IPS-NIHi7 (cell line): ENCODE measurements around the gene NDUFS2.

Source experiments
- DNase-seq: peaks from one replicate; pipeline ENCODE4 v3.0.0; 2012; ENCODE audit warnings: mixed read lengths; ENCODE audit errors: extremely low spot score

NDUFS2 gene

DNA sequence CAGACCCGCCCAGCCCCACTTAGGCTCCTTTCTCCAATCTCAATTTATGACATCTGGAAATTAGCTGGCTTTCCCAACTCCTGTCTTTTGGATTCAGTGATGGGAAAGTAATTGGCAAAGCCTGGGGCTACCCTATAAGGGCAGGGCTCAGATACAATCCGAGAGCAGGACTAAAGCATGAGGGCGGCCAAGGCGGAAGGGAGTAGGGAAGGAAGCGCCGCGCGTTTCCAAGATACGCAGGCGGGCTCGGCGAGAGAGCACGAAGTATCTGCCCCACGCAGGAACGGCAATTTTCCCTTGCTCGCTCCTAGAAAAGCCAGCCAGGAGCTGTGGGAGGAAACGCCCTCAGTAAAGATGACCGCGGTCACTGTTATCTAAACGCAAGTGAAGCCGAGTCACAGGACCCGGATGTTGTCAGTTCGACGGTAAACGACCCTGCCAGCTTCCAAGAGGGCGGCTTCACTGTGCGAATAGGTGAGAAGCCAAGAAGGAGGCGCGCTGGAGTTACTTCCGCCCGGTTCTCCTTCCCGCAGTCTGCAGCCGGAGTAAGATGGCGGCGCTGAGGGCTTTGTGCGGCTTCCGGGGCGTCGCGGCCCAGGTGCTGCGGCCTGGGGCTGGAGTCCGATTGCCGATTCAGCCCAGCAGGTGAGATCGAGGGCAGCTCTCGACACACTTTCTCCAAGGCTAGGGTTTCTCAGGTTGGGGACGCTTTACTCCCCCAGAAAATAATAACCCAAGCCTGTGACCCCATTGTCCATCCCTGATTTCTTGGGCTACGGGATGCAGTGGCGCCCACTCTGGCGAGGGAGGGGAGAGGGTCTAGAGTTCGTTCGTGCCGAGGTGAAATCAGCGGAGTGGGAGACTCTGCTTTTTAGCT lies at the start of gene NDUFS2:
NDUFS2 (plus strand) TSS at position 532 of the 877 bp plus-strand sequence; CDS start at position 551, 19 bp downstream.
- DNase-seq = peak; percentile 92

- DNase-seq = no peak
Measured at GRCh38 chr1:161153176-161153575, 49.0 kb upstream of the NDUFS2 start.

DNA sequence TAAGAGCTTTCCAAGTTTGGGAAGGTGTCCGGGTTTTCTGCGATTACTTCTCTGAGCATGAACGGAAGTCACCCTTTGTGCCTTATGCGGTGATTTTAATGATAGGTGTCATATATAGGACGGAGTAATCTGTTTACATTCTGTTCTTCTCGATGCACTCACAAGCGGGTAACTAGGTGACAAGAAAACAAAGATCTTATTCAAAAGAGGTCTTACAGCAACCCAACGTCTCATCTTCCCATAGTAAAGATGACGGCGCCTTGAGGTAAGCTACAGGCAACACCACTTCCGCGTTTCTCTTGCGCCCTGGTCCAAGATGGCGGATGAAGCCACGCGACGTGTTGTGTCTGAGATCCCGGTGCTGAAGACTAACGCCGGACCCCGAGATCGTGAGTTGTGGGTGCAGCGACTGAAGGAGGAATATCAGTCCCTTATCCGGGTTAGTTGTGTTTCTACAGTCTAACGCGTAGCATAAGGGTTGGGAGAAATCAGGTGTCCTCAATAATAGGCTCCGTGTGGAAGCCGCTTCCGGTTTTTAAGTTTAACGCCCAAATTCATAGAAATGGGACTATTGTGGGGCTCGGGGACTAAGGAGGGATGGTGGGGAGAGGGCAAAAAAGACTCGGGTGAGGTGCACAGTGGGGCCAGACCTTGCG lies 48.4 kb upstream of the NDUFS2 start, which contains the start of gene UFC1:
UFC1 (plus strand) TSS at position 297 of the 656 bp plus-strand sequence; CDS start at position 317, 20 bp downstream.
- peak; percentile 79 for DNase-seq

- DNase-seq = no peak
Measured at GRCh38 chr1:161157867-161158266, 44.3 kb upstream of the NDUFS2 start.

DNA sequence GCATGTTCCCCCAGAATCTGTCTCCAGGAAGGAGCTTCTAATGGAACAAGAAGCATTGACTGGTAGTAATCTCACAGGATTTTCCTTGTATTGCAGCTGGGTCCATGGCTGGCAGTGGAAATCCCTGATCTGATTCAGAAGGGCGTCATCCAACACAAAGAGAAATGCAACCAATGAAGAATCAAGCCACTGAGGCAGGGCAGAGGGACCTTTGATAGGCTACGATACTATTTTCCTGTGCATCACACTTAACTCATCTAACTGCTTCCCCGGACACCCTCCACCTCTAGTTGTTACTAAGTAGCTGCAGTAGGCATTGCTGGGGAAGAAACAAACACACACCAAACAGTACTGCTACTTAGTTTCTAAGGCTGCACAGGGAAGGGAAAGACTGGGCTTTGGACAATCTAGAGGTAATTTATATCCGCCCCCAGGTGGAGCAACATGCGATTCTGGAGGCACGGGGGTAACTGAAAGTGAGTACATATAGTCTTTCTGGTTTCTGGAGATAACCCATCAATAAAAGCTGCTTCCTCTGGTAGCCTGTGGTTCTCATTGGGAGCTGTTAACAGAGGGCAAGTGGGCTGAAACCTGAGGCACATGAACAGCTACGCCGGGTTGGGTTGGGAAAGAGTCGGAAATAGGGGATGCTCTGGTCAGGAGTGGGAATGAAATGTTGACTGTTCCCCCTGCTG lies 43.7 kb upstream of the NDUFS2 start:
- DNase-seq = no peak

GRCh38 chr1:161159087-161159912 lies 42.9 kb upstream of the NDUFS2 start, which contains the start of gene USP21:
TSS of gene USP21 (plus strand) at chr1:161159500. CDS start at chr1:161160641, 1,141 bp downstream.
- DNase-seq = peak; percentile 97

- no peak for DNase-seq
Measured at GRCh38 chr1:161159913-161160243, 42.3 kb upstream of the NDUFS2 start.

DNA sequence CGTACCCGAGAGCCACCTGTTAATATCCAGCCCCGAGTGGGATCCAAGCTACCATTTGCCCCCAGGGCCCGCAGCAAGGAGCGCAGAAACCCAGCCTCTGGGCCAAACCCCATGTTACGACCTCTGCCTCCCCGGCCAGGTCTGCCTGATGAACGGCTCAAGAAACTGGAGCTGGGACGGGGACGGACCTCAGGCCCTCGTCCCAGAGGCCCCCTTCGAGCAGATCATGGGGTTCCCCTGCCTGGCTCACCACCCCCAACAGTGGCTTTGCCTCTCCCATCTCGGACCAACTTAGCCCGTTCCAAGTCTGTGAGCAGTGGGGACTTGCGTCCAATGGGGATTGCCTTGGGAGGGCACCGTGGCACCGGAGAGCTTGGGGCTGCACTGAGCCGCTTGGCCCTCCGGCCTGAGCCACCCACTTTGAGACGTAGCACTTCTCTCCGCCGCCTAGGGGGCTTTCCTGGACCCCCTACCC lies 41.5 kb upstream of the NDUFS2 start:
- DNase-seq = no peak

GRCh38 chr1:161161652-161162051 lies 40.5 kb upstream of the NDUFS2 start:
- no peak for DNase-seq

- DNase-seq = no peak
Measured at GRCh38 chr1:161162052-161162451, 40.1 kb upstream of the NDUFS2 start.

- DNase-seq = no peak
Measured at GRCh38 chr1:161162806-161163205, 39.4 kb upstream of the NDUFS2 start.

DNA sequence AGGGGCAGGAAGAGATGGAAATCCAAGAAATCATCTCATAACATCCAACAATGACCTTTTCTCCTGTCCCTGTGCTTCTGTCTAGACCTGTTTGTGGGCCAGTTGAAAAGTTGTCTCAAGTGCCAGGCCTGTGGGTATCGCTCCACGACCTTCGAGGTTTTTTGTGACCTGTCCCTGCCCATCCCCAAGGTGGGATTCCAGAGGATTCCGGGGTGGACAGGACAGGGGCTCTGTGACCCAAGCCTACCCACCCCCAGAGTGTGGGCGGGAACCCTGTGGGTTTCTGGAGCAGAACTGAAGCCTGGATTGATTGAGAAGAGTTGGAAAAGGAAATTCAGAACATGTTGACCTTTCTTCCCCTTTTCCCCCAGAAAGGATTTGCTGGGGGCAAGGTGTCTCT lies 38.4 kb upstream of the NDUFS2 start:
- DNase-seq = no peak

GRCh38 chr1:161164901-161165610 lies 37.1 kb upstream of the NDUFS2 start:
- DNase-seq = no peak

- DNase-seq = peak; percentile 93
Measured at GRCh38 chr1:161165742-161166668, 36.2 kb upstream of the NDUFS2 start, which contains the start of gene PPOX. TSS of gene PPOX (plus strand) at chr1:161166426. CDS start at chr1:161166848, 422 bp downstream.

DNA sequence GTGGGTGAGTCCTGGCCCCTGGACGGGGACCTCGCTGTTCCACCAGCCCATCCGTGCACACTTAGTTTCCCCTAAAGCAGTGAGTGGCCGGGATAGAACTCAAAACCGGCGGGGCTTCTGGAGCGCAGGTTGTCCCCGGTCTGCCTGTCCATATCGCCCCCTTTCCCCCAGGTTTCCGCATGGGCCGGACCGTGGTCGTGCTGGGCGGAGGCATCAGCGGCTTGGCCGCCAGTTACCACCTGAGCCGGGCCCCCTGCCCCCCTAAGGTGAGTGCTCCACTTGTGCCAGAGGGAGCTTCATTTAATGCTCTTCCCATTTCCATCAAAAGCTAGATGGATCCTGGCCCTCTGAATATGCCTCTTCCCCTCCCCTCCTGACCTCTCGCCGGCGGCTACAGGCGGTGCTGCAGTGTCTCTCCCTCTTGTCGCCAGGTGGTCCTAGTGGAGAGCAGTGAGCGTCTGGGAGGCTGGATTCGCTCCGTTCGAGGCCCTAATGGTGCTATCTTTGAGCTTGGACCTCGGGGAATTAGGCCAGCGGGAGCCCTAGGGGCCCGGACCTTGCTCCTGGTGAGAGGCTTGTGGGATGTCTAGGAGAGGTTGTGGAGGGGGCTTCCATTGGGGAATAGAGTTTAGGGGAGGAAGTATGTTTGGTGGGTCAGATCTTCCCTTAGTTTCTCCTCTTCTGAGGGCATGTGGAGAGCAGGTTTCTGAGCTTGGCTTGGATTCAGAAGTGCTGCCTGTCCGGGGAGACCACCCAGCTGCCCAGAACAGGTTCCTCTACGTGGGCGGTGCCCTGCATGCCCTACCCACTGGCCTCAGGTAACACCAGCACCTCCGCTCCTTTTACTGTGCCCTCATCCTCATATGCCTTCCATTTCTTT lies 35.3 kb upstream of the NDUFS2 start:
- DNase-seq = peak; percentile 35

DNA sequence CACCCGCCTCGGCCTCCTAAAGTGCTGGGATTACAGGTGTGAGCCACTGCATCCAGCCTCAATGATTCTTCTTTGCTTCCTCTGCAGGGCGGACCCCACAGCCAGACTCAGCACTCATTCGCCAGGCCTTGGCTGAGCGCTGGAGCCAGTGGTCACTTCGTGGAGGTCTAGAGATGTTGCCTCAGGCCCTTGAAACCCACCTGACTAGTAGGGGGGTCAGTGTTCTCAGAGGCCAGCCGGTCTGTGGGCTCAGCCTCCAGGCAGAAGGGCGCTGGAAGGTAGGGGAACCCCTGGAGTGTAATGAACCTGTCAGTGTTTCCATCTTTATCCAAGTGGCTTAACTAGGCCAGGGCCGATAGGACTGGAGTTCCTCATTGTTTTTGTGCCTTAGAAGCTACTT lies 33.3 kb upstream of the NDUFS2 start:
- no peak for DNase-seq

GRCh38 chr1:161171191-161171590 lies 31.0 kb upstream of the NDUFS2 start:
- no peak for DNase-seq

DNA sequence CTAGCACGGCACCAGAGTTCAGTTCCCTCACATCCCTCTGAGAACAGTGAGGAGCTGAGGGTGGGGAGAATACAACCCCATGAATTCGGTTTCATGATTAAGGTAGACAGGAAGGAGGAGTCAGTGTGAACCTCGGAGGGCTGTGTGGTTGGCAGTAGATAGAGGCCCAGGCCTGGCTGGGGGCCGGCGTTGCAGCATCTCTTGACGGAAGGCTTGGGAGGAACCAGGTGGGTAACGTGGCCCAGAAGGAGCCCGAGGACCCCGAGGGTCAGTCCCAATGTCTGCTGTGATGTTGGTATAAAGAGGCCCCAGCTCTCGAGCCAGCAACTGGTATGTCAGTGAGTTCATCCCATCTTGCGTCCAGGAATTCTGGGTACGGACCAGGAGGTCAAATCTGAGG lies 30.5 kb upstream of the NDUFS2 start:
- no peak for DNase-seq
